GM21717 (cell line): ENCODE measurements around the gene ARHGEF17.

Source experiments
- ATAC-seq: cut with Tn5 transposase; IDR thresholded peaks from one replicate; pipeline ENCODE4 v1.9.1; 2021; ENCODE audit warnings: mild to moderate bottlenecking, moderate library complexity; ENCODE audit not compliant: unreplicated experiment

ARHGEF17 gene

GRCh38 chr11:73355109-73355508, 47.0 kb downstream of the ARHGEF17 start:
- no peak for ATAC-seq

GRCh38 chr11:73356979-73357860, 49.1 kb downstream of the ARHGEF17 start:
- ATAC-seq: no peak

GRCh38 chr11:73358071-73358470, 50.0 kb downstream of the ARHGEF17 start:
- ATAC-seq: no peak

- no peak for ATAC-seq
Measured at GRCh38 chr11:73359341-73359740, 51.3 kb downstream of the ARHGEF17 start.

GRCh38 chr11:73359930-73360742, 52.1 kb downstream of the ARHGEF17 start:
- no peak for ATAC-seq

GRCh38 chr11:73360743-73361369, 52.8 kb downstream of the ARHGEF17 start:
- no peak for ATAC-seq

- no peak for ATAC-seq
Measured at GRCh38 chr11:73361953-73362776, 54.1 kb downstream of the ARHGEF17 start.

- no peak for ATAC-seq
Measured at GRCh38 chr11:73363147-73363546, 55.1 kb downstream of the ARHGEF17 start.

- ATAC-seq: no peak
Measured at GRCh38 chr11:73365352-73366264, 57.5 kb downstream of the ARHGEF17 start.

GRCh38 chr11:73366265-73366610, 58.2 kb downstream of the ARHGEF17 start:
- ATAC-seq: no peak

GRCh38 chr11:73366953-73367352, 58.9 kb downstream of the ARHGEF17 start:
- ATAC-seq: no peak

GRCh38 chr11:73367482-73368024, 59.5 kb downstream of the ARHGEF17 start:
- ATAC-seq: no peak

GRCh38 chr11:73372375-73372993, 64.4 kb downstream of the ARHGEF17 start:
- no peak for ATAC-seq

GRCh38 chr11:73374151-73374550, 66.1 kb downstream of the ARHGEF17 start:
- ATAC-seq: no peak

GRCh38 chr11:73375830-73376159, 67.7 kb downstream of the ARHGEF17 start:
- ATAC-seq: no peak

GRCh38 chr11:73376160-73376802, 68.2 kb downstream of the ARHGEF17 start, which contains the start of gene RELT:
Gene RELT (plus strand): TSS chr11:73376399. CDS start chr11:73389137, 12,738 bp downstream.
- ATAC-seq: peak; percentile 64

GRCh38 chr11:73376803-73377629, 68.9 kb downstream of the ARHGEF17 start:
- ATAC-seq: peak; percentile 24
